ENCODE measurements around the gene TRPC4AP.

TRPC4AP gene

DNA sequence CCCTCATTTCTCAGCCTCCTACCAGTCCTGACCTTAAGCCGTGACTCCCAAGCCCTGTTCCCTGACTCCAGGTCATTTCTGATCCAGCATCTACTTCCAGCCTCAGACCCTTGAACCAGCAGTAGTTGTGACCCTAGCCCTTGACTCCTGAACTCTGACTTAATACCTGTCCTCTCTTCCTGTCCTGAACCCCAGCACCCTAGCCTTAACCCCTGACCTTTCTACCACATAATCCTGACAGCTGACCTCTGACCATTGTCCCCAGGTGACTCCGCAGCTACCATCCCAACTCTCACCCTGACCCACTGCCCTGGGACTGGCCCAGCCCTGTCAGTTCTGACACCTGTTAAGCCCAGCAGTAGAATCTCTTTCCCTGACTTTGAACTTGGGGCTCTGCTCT is 94.8 kb downstream of the TRPC4AP start:
- TF ChIP-seq, protein P1, sequence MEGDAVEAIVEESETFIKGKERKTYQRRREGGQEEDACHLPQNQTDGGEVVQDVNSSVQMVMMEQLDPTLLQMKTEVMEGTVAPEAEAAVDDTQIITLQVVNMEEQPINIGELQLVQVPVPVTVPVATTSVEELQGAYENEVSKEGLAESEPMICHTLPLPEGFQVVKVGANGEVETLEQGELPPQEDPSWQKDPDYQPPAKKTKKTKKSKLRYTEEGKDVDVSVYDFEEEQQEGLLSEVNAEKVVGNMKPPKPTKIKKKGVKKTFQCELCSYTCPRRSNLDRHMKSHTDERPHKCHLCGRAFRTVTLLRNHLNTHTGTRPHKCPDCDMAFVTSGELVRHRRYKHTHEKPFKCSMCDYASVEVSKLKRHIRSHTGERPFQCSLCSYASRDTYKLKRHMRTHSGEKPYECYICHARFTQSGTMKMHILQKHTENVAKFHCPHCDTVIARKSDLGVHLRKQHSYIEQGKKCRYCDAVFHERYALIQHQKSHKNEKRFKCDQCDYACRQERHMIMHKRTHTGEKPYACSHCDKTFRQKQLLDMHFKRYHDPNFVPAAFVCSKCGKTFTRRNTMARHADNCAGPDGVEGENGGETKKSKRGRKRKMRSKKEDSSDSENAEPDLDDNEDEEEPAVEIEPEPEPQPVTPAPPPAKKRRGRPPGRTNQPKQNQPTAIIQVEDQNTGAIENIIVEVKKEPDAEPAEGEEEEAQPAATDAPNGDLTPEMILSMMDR (IDR thresholded peaks at IDR 0.05; ENCODE audit: insufficient read depth, low read length, missing control alignments) = no peak
- no peak for DNase-seq (ENCODE audit: low read depth, low spot score)
- POLR2A ChIA-PET = no interaction called here
- no peak overlapping the region for H3K4me3 ChIP-seq (ENCODE audit: low read depth, low read length)
- CTCF ChIA-PET = interaction anchor here (1.1 to 10.4 kb wide), 4 partner anchors 9 to 124 kb away, joined by 3 to 111 read pairs (median 9); partner anchors contain the start of genes ACSS2 and GGT7

DNA sequence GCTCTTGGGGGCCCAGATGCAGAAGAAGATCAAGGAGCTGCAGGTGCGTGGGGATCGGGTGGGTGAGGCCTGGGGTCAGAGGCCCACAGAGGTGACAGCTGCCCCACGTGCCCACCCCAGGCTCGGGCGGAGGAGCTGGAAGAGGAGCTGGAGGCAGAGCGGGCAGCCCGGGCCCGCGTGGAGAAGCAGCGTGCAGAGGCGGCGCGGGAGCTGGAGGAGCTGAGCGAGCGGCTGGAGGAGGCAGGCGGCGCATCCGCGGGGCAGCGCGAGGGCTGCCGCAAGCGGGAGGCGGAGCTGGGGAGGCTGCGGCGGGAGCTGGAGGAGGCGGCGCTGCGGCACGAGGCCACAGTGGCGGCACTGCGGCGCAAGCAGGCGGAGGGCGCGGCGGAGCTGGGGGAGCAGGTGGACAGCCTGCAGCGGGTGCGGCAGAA is 95.5 kb downstream of the TRPC4AP start:
- H3K4me3 ChIP-seq (ENCODE audit: low read depth, low read length) = no peak overlapping the region
- CTCF ChIA-PET = interaction anchor here (1.5 to 10.4 kb wide), 3 partner anchors 10 to 124 kb away, joined by 3 to 111 read pairs (median 15); partner anchors contain the start of genes ACSS2 and GGT7
- POLR2A ChIA-PET = no interaction called here
- no peak for DNase-seq (ENCODE audit: low read depth, low spot score)
- TF ChIP-seq, protein P1 (IDR thresholded peaks at IDR 0.05; ENCODE audit: insufficient read depth, low read length, missing control alignments) = no peak

DNA sequence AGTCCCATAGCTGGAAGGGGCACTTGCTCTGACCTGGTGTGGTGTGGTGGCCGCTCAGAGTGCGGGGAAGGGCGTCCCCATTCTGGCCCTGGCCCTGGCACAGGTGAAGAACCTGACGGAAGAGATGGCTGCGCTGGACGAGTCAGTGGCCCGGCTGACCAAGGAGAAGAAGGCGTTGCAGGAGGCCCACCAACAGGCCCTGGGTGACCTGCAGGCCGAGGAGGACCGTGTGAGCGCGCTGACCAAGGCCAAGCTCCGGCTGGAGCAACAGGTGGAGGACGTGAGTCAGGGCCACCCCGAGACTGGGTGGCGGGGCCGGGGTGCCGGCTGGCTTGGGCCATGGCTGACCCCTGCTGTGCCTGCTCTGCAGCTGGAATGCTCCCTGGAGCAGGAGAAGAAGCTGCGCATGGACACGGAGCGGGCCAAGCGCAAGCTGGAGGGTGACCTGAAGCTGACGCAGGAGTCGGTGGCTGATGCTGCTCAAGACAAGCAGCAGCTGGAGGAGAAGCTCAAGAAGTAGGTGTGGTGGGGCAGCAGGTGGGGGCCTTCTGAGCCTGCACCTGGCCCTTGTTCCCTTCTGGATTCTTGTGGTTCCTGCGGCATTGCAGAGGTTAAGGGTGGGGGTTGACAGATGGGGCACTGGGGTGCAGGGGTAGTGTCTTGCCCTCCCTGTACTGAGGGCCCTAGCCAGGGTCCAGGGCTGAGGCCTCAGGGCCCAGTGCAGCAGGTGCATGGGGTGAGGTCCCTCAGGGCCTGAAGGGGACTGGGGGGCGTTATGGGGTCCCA is 96.2 kb downstream of the TRPC4AP start:
- POLR2A ChIA-PET = no interaction called here
- CTCF ChIA-PET = interaction anchor here (1.5 to 10.4 kb wide), 3 partner anchors 9 to 123 kb away, joined by 3 to 111 read pairs (median 15); partner anchors contain the start of genes ACSS2 and GGT7
- DNase-seq (ENCODE audit: low read depth, low spot score) = no peak
- TF ChIP-seq, protein P1 (IDR thresholded peaks at IDR 0.05; ENCODE audit: insufficient read depth, low read length, missing control alignments) = no peak
- H3K4me3 ChIP-seq (ENCODE audit: low read depth, low read length) = no peak overlapping the region

DNA sequence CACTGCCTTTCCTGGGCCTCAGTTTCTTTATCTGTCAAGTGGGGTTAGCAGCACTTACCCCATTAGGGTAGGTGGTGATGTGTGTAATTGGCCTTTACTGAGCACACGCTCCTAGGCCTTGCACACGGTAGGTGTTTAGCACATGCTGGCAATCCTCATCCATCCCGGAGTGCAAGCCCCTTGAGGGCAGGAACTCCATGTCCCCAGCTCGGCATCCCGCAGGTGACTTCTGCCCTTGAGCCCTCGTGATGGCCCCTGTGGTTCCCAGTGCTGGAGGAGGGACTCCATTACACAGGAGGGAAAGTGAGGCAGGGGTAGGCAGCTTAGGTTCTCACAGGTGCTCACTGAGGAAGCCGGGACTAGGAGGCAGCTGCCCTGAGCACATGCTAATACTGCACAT is 96.9 kb downstream of the TRPC4AP start:
- no peak for DNase-seq (ENCODE audit: low read depth, low spot score)
- H3K4me3 ChIP-seq (ENCODE audit: low read depth, low read length) = no peak overlapping the region
- TF ChIP-seq, protein P1 (IDR thresholded peaks at IDR 0.05; ENCODE audit: insufficient read depth, low read length, missing control alignments) = no peak
- ChIA-PET CTCF (interaction anchor here (1.2 to 8.3 kb wide), 2 partner anchors 95 to 121 kb away, joined by 4 to 64 read pairs; partner anchors contain the start of genes ACSS2 and GGT7), POLR2A (no interaction called here)

DNA sequence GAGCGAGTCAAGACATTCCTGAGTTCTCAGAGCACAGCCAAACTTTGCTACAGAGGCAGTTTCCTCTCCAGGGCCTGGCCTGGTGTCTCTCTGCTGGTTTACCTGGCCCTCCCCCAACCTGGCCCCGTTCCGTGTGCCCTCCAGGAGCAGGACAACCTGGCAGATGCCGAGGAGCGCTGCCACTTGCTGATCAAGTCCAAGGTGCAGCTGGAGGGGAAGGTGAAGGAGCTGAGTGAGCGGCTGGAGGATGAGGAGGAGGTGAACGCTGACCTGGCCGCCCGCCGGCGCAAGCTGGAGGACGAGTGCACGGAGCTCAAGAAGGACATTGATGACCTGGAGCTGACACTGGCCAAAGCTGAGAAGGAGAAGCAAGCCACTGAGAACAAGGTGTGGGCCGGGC is 97.4 kb downstream of the TRPC4AP start:
- TF ChIP-seq, protein P1 (IDR thresholded peaks at IDR 0.05; ENCODE audit: insufficient read depth, low read length, missing control alignments) = no peak
- DNase-seq (ENCODE audit: low read depth, low spot score) = no peak
- CTCF ChIA-PET = interaction anchor here (1.2 to 8.3 kb wide), 2 partner anchors 95 to 121 kb away, joined by 4 to 64 read pairs; partner anchors contain the start of genes ACSS2 and GGT7
- POLR2A ChIA-PET = interaction anchor here (1.1 kb wide), 1 partner anchor 170 kb away, joined by 3 read pairs; the partner anchor contains the start of gene NCOA6
- H3K4me3 ChIP-seq (ENCODE audit: low read depth, low read length) = no peak overlapping the region

DNA sequence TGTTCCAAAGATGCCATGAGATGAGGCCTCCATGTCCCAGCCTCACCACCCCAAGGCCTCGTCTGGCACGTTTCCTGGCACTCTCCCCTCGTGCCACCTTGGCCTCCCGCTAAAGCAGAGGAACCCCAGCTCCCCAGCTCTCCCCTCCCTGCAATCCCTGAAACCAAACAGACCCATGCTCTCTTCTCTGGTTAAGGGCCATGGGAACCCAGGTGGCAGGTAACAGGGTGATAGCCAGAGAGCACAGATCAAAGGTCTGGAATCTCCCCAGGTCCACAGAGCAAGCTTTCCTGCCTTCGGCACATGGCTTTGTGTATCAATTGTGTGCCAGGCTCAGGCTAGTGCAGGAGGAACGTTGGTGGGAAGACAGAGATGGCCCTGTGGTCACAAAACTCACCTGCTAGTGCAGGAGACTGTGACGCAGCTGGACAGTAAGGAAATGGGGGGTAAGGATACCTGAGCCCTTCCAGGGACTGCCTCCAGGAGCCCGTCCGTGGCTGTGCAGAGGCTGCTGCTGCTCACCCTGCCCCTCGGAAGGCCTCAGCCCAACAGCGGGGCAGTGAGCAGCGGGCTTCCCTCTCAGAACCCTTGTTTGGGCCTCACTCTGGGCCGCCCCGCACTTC is 98.0 kb downstream of the TRPC4AP start:
- ChIA-PET POLR2A (interaction anchor here (1.1 kb wide), 1 partner anchor 169 kb away, joined by 3 read pairs; the partner anchor contains the start of gene NCOA6), CTCF (interaction anchor here (0.6 to 8.3 kb wide), 4 partner anchors 8 to 120 kb away, joined by 3 to 64 read pairs (median 4); partner anchors contain the start of genes ACSS2 and GGT7)
- TF ChIP-seq, protein P1 (IDR thresholded peaks at IDR 0.05; ENCODE audit: insufficient read depth, low read length, missing control alignments) = no peak
- DNase-seq (ENCODE audit: low read depth, low spot score) = no peak
- no peak overlapping the region for H3K4me3 ChIP-seq (ENCODE audit: low read depth, low read length)
